ENCODE results near the gene TCF3.

GRCh38 chr19:1582201-1582600 lies 70.2 kb downstream of the TCF3 start:
- no peak for TF ChIP-seq CTCF (IDR thresholded peaks at IDR 0.05; ENCODE audit: control extremely low read depth in 1 of 3, insufficient read depth in 1 of 3, low read depth in 1 of 3, low read length in 3 of 3)
- TF ChIP-seq RFX5 (IDR thresholded peaks at IDR 0.05; ENCODE audit: borderline replicate concordance, low read depth, low read length), result no peak
- no peak for TF ChIP-seq POLR2A (IDR thresholded peaks at IDR 0.05; ENCODE audit: control extremely low read depth in 1 of 2, low read depth in 2 of 2, low read length in 2 of 2)

Data from H1 (cell line).